Stimulated activated CD4-positive, alpha-beta T cell treated with anti-CD3 and anti-CD28 coated beads, Interleukin-4, amount 100 ng/mL, for 1 hour (primary cell): Measurements from ENCODE around the gene ZBTB38.

Experiments used
- DNase-seq: peaks from one replicate; pipeline ENCODE4 v3.0.0-alpha.2; 2020

ZBTB38 gene

GRCh38 chr3:141407047-141407446 is 38.7 kb downstream of the ZBTB38 start:
- no peak for DNase-seq

- DNase-seq: no peak
Observed at GRCh38 chr3:141407825-141408224, 39.5 kb downstream of the ZBTB38 start.

GRCh38 chr3:141408596-141408995 is 40.3 kb downstream of the ZBTB38 start:
- no peak for DNase-seq

- DNase-seq: no peak
Observed at GRCh38 chr3:141409940-141410241, 41.6 kb downstream of the ZBTB38 start.

GRCh38 chr3:141410408-141410807 is 42.1 kb downstream of the ZBTB38 start:
- no peak for DNase-seq

GRCh38 chr3:141410846-141411245 is 42.5 kb downstream of the ZBTB38 start:
- no peak for DNase-seq

- DNase-seq: peak; percentile 17
Observed at GRCh38 chr3:141411251-141411771, 43.0 kb downstream of the ZBTB38 start.

- DNase-seq: peak; percentile 28
Observed at GRCh38 chr3:141412087-141412935, 44.0 kb downstream of the ZBTB38 start.

GRCh38 chr3:141412936-141413354 is 44.6 kb downstream of the ZBTB38 start:
- DNase-seq: no peak

GRCh38 chr3:141413391-141413790 is 45.1 kb downstream of the ZBTB38 start:
- DNase-seq: no peak

GRCh38 chr3:141413801-141414689 is 45.7 kb downstream of the ZBTB38 start:
- DNase-seq: peak; percentile 18

GRCh38 chr3:141414800-141415462 is 46.6 kb downstream of the ZBTB38 start:
- DNase-seq: no peak

- no peak for DNase-seq
Observed at GRCh38 chr3:141415953-141416352, 47.6 kb downstream of the ZBTB38 start.
